DND-41 (cell line): ENCODE results near the gene EEFSEC.

ENCODE experiments used
- ATAC-seq: fragments of 200-7000 bp; cut with Tn5 transposase; 3 replicates; pipeline ENCODE4 v1.9.1; 2021; ENCODE audit warnings: low read depth; ENCODE audit not compliant: insufficient read depth
- DNase-seq: peaks from one replicate; pipeline ENCODE4 v3.0.0-alpha.2; 2020
- H2AFZ ChIP-seq: 2 replicates; pipeline ENCODE4 v1.6.0; 2012; ENCODE audit warnings: low read depth, low read length
- H3K27ac ChIP-seq: 2 replicates; pipeline ENCODE4 v1.5.1; 2012; ENCODE audit warnings: low read length, inconsistent platforms
- H3K27me3 ChIP-seq: fragments of 200-600 bp; sonication (generic); 2 replicates; pipeline ENCODE4 v1.6.0; 2012; ENCODE audit warnings: low read length, mild to moderate bottlenecking, inconsistent platforms; ENCODE audit not compliant: insufficient read depth, poor library complexity
- H3K36me3 ChIP-seq: 2 replicates; pipeline ENCODE4 v1.5.1; 2012; ENCODE audit warnings: low read length, inconsistent platforms; ENCODE audit not compliant: insufficient read depth
- H3K4me1 ChIP-seq: 2 replicates; pipeline ENCODE4 v1.5.1; 2012; ENCODE audit warnings: mild to moderate bottlenecking, low read length; ENCODE audit not compliant: insufficient read depth
- H3K4me2 ChIP-seq: 2 replicates; pipeline ENCODE4 v1.6.0; 2012; ENCODE audit warnings: mild to moderate bottlenecking, moderate library complexity, low read length, inconsistent platforms; ENCODE audit not compliant: insufficient read depth
- H3K4me3 ChIP-seq, 2 experiments: fragments of 200-600 bp in 1 of 2; shearing (Covaris generic) in 1 of 2; 2 replicates each; pipeline ENCODE4 v1.5.1; 2012 to 2016; ENCODE audit warnings: inconsistent platforms in 2 of 2, low read length in 2 of 2, mild to moderate bottlenecking in 2 of 2, low read depth in 1 of 2, moderate library complexity in 1 of 2
- H3K79me2 ChIP-seq: 2 replicates; pipeline ENCODE4 v1.6.0; 2012; ENCODE audit warnings: low read length, inconsistent platforms; ENCODE audit not compliant: insufficient read depth
- H3K9ac ChIP-seq: 2 replicates; pipeline ENCODE4 v1.6.0; 2012; ENCODE audit warnings: low read depth, mild to moderate bottlenecking, inconsistent platforms, low read length, moderate library complexity
- H3K9me3 ChIP-seq: 2 replicates; pipeline ENCODE4 v1.5.1; 2012; ENCODE audit warnings: low read length, moderate library complexity, mild to moderate bottlenecking, inconsistent platforms; ENCODE audit not compliant: insufficient read depth, severe bottlenecking
- H4K20me1 ChIP-seq: 2 replicates; pipeline ENCODE4 v1.6.0; 2012; ENCODE audit warnings: low read length; ENCODE audit not compliant: insufficient read depth
- CTCF ChIP-seq: IDR thresholded peaks from 2 replicates; pipeline ENCODE4 v1.5.1; 2012; ENCODE audit warnings: borderline replicate concordance, low read length, moderate library complexity, mild to moderate bottlenecking; ENCODE audit not compliant: poor library complexity, severe bottlenecking; ENCODE audit errors: extremely low read depth
- EZH2 ChIP-seq: IDR thresholded peaks from 3 replicates; pipeline ENCODE4 v1.6.1; 2012; ENCODE audit warnings: borderline replicate concordance, low read depth, mild to moderate bottlenecking, moderate library complexity, low read length, inconsistent platforms; ENCODE audit not compliant: severe bottlenecking

The EEFSEC gene

GRCh38 chr3:128455116-128455515, 301.8 kb downstream of the EEFSEC start:
- Histone ChIP-seq H3K4me2 (no peak overlapping the region), H2AFZ (no peak overlapping the region), H3K27me3 (no peaks in the 10 kb centered on the region), H3K4me1 (no peaks in the 10 kb centered on the region), H3K36me3 (no peaks in the 10 kb centered on the region), H3K27ac (no peak overlapping the region), H3K9me3 (no peaks in the 10 kb centered on the region), H3K9ac (no peak overlapping the region), H4K20me1 (peaks cover 3% of the 10 kb centered on the region), H3K79me2 (no peaks in the 10 kb centered on the region), H3K4me3 (no peak overlapping the region)
- ATAC-seq (no peak), DNase-seq (no peak)
- TF ChIP-seq EZH2 (no peak), CTCF (no peak)

GRCh38 chr3:128455786-128456748, 302.8 kb downstream of the EEFSEC start:
- Histone ChIP-seq H3K27ac (no peak overlapping the region), H3K79me2 (no peaks in the 10 kb centered on the region), H3K9me3 (no peaks in the 10 kb centered on the region), H3K4me2 (no peak overlapping the region), H3K4me1 (no peaks in the 10 kb centered on the region), H3K9ac (no peak overlapping the region), H3K4me3 (no peak overlapping the region), H3K36me3 (no peaks in the 10 kb centered on the region), H4K20me1 (peaks cover 3% of the 10 kb centered on the region), H3K27me3 (no peaks in the 10 kb centered on the region), H2AFZ (no peak overlapping the region)
- TF ChIP-seq CTCF: no peak
- no peak for TF ChIP-seq EZH2
- ATAC-seq (no peak), DNase-seq (no peak)

GRCh38 chr3:128456776-128457715, 303.8 kb downstream of the EEFSEC start:
- Histone ChIP-seq H3K4me1 (no peaks in the 10 kb centered on the region), H3K4me2 (no peak overlapping the region), H3K27ac (no peak overlapping the region), H3K36me3 (no peaks in the 10 kb centered on the region), H3K79me2 (no peaks in the 10 kb centered on the region), H4K20me1 (peaks cover 3% of the 10 kb centered on the region), H3K4me3 (no peak overlapping the region), H3K27me3 (no peaks in the 10 kb centered on the region), H3K9me3 (no peaks in the 10 kb centered on the region), H3K9ac (no peak overlapping the region), H2AFZ (no peak overlapping the region)
- ATAC-seq (no peak), DNase-seq (no peak)
- no peak for TF ChIP-seq CTCF
- no peak for TF ChIP-seq EZH2
